Measurements from ENCODE around the gene PIM3.

The PIM3 gene

GRCh38 chr22:49913446-49913845 lies 47.1 kb upstream of the PIM3 start:
- TF ChIP-seq EZH2phosphoT487 (conservative IDR thresholded peaks at IDR 0.05; ENCODE audit: low read length) (no peak), CTCF (IDR thresholded peaks at IDR 0.05; ENCODE audit: insufficient read depth, low read length, poor library complexity, severe bottlenecking) (no peak)
- H3K27me3 ChIP-seq (ENCODE audit: low read length): no peaks in the 10 kb centered on the region
- no peaks in the 10 kb centered on the region for H4K20me1 ChIP-seq (ENCODE audit: low read depth, low read length)
- H3K4me2 ChIP-seq (ENCODE audit: low read depth, low read length, poor library complexity, severe bottlenecking): no peak overlapping the region
- H3K27ac ChIP-seq (ENCODE audit: low read depth, low read length): no peak overlapping the region
- peaks cover 14% of the 10 kb centered on the region for H3K79me2 ChIP-seq (ENCODE audit: insufficient read depth, low read length)
- no peaks in the 10 kb centered on the region for H3K36me3 ChIP-seq (ENCODE audit: low read length)
- H3K9me2 ChIP-seq (replicated peaks; ENCODE audit: insufficient read depth, low read length): no peaks in the 10 kb centered on the region
- H3F3A ChIP-seq (ENCODE audit: insufficient read depth): no peaks in the 10 kb centered on the region
- H3K4me3 ChIP-seq (ENCODE audit: insufficient read depth, low read length, poor library complexity, severe bottlenecking): no peak overlapping the region
- H2AFZ ChIP-seq (ENCODE audit: low read depth, low read length, severe bottlenecking): no peak overlapping the region
- H3K9ac ChIP-seq (ENCODE audit: low read length): no peak overlapping the region
- H3K9me3 ChIP-seq (ENCODE audit: insufficient read depth, low read length): no peaks in the 10 kb centered on the region

GRCh38 chr22:49914256-49914655 lies 46.3 kb upstream of the PIM3 start:
- H3K36me3 ChIP-seq (ENCODE audit: low read length): no peaks in the 10 kb centered on the region
- H3K27me3 ChIP-seq (ENCODE audit: low read length): no peaks in the 10 kb centered on the region
- no peaks in the 10 kb centered on the region for H4K20me1 ChIP-seq (ENCODE audit: low read depth, low read length)
- no peak overlapping the region for H3K4me2 ChIP-seq (ENCODE audit: low read depth, low read length, poor library complexity, severe bottlenecking)
- H3K9ac ChIP-seq (ENCODE audit: low read length): no peak overlapping the region
- no peak overlapping the region for H3K4me3 ChIP-seq (ENCODE audit: insufficient read depth, low read length, poor library complexity, severe bottlenecking)
- H3K9me2 ChIP-seq (replicated peaks; ENCODE audit: insufficient read depth, low read length): no peaks in the 10 kb centered on the region
- no peaks in the 10 kb centered on the region for H3F3A ChIP-seq (ENCODE audit: insufficient read depth)
- peaks cover 14% of the 10 kb centered on the region for H3K79me2 ChIP-seq (ENCODE audit: insufficient read depth, low read length)
- H3K27ac ChIP-seq (ENCODE audit: low read depth, low read length): no peak overlapping the region
- H3K9me3 ChIP-seq (ENCODE audit: insufficient read depth, low read length): no peaks in the 10 kb centered on the region
- no peak overlapping the region for H2AFZ ChIP-seq (ENCODE audit: low read depth, low read length, severe bottlenecking)
- no peak for TF ChIP-seq EZH2phosphoT487 (conservative IDR thresholded peaks at IDR 0.05; ENCODE audit: low read length)

DNA sequence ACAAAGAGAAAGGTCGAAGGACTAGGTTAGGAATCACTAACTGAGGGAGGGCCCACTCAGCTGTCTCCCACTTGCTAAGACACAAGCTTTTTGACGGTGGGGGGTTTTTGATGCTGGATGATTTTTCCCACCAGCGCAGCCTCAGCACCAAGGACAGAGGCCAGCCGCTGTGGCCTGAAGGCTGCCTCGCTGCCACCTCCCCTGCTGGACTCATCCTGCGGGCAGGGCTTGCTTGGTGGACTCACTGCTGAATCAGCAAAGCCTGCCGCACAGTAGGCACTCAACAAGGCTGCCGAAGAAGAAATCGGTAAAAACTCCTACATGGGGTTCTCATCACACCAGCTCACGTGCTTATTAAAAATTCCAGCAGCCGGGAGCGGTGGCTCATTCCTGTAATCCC lies 45.0 kb upstream of the PIM3 start:
- Histone ChIP-seq H3K79me2 (ENCODE audit: insufficient read depth, low read length) (peaks cover 14% of the 10 kb centered on the region), H3K4me3 (ENCODE audit: insufficient read depth, low read length, poor library complexity, severe bottlenecking) (no peak overlapping the region), H3K9me2 (replicated peaks; ENCODE audit: insufficient read depth, low read length) (no peaks in the 10 kb centered on the region), H3K4me2 (ENCODE audit: low read depth, low read length, poor library complexity, severe bottlenecking) (no peak overlapping the region), H2AFZ (ENCODE audit: low read depth, low read length, severe bottlenecking) (no peak overlapping the region), H4K20me1 (ENCODE audit: low read depth, low read length) (no peaks in the 10 kb centered on the region), H3K27me3 (ENCODE audit: low read length) (no peaks in the 10 kb centered on the region), H3F3A (ENCODE audit: insufficient read depth) (no peaks in the 10 kb centered on the region), H3K9me3 (ENCODE audit: insufficient read depth, low read length) (no peaks in the 10 kb centered on the region), H3K9ac (ENCODE audit: low read length) (no peak overlapping the region), H3K27ac (ENCODE audit: low read depth, low read length) (no peak overlapping the region), H3K36me3 (ENCODE audit: low read length) (no peaks in the 10 kb centered on the region)
- no peak for TF ChIP-seq EZH2phosphoT487 (conservative IDR thresholded peaks at IDR 0.05; ENCODE audit: low read length)
- TF ChIP-seq CTCF (IDR thresholded peaks at IDR 0.05; ENCODE audit: insufficient read depth, low read length, poor library complexity, severe bottlenecking): no peak

- Histone ChIP-seq H3K9me3 (ENCODE audit: insufficient read depth, low read length) (no peaks in the 10 kb centered on the region), H4K20me1 (ENCODE audit: low read depth, low read length) (no peaks in the 10 kb centered on the region), H2AFZ (ENCODE audit: low read depth, low read length, severe bottlenecking) (no peak overlapping the region), H3K4me2 (ENCODE audit: low read depth, low read length, poor library complexity, severe bottlenecking) (peak overlapping the region; percentile 99), H3K36me3 (ENCODE audit: low read length) (no peaks in the 10 kb centered on the region), H3K4me3 (ENCODE audit: insufficient read depth, low read length, poor library complexity, severe bottlenecking) (no peak overlapping the region), H3K9me2 (replicated peaks; ENCODE audit: insufficient read depth, low read length) (no peaks in the 10 kb centered on the region), H3K27me3 (ENCODE audit: low read length) (no peaks in the 10 kb centered on the region), H3K79me2 (ENCODE audit: insufficient read depth, low read length) (peaks cover 14% of the 10 kb centered on the region), H3K27ac (ENCODE audit: low read depth, low read length) (no peak overlapping the region), H3K9ac (ENCODE audit: low read length) (no peak overlapping the region), H3F3A (ENCODE audit: insufficient read depth) (no peaks in the 10 kb centered on the region)
- TF ChIP-seq CTCF (IDR thresholded peaks at IDR 0.05; ENCODE audit: insufficient read depth, low read length, poor library complexity, severe bottlenecking): no peak
- TF ChIP-seq EZH2phosphoT487 (conservative IDR thresholded peaks at IDR 0.05; ENCODE audit: low read length): no peak
Measured at GRCh38 chr22:49916831-49917230, 43.7 kb upstream of the PIM3 start.

Measured in SU-DHL-6 (cell line).